ENCODE measurements around the gene MDC1. TPM values are rescaled to one million over a fixed set of nuclear protein-coding genes. Genes with fewer than 3 reads are reported as not detected.
"Not testable (repeated sequence)": the region's sequence is repeated elsewhere in the genome, so short reads cannot be mapped to it uniquely, and the experiment has no call there.

Gene MDC1
- polyA plus RNA-seq, 3 donors, result 0.27 to 4.5 (median 0.34) TPM

- peak; percentile 99 for TF ChIP-seq CTCF (IDR thresholded peaks at IDR 0.05)
- DNase-seq, result peak; percentile 78 to 81 (median 79)
- Histone ChIP-seq H3K9ac (ENCODE audit: insufficient read depth, low read length, poor library complexity, severe bottlenecking) (no peak overlapping the region), H3K27me3 (ENCODE audit: control insufficient read depth in 2 of 2, insufficient read depth in 2 of 2, low read length in 2 of 2) (no peaks in the 10 kb centered on the region), H4K20me1 (ENCODE audit: insufficient read depth, low read length) (peaks cover 58% of the 10 kb centered on the region), H3K4me2 (replicated peaks; ENCODE audit: extremely low read depth, low read length, poor library complexity, severe bottlenecking) (peak overlapping the region; percentile 99), H3K79me2 (ENCODE audit: insufficient read depth, low read length) (peaks cover 81% of the 10 kb centered on the region), H3K27ac (ENCODE audit: low read depth in 1 of 2, low read length in 2 of 2) (peak overlapping the region; percentile 76 to 91), H3K36me3 (replicated peaks in 1 of 2; ENCODE audit: control insufficient read depth in 1 of 2, insufficient read depth in 2 of 2, low read length in 2 of 2) (peaks cover 38 to 49% of the 10 kb centered on the region in 2 donors), H3K9me3 (replicated peaks in 1 of 2; ENCODE audit: control insufficient read depth in 1 of 2, insufficient read depth in 1 of 2, low read length in 2 of 2) (no peaks in the 10 kb centered on the region), H3K4me3 (replicated peaks in 1 of 3; ENCODE audit: low read depth in 2 of 3, low read length in 3 of 3) (peak overlapping the region; percentile 48 to 99 (median 60)), H3K4me1 (ENCODE audit: control insufficient read depth in 1 of 2, insufficient read depth in 2 of 2, low read length in 2 of 2) (peaks cover 41 to 57% of the 10 kb centered on the region in 2 donors), H2AFZ (ENCODE audit: insufficient read depth, low read depth, low read length, poor library complexity, severe bottlenecking) (no peak overlapping the region)
- H3K4me1 Mint-ChIP-seq, result peaks cover 46% of the 10 kb centered on the region
- peak overlapping the region; percentile 90 to 96 (median 95) for H3K27ac Mint-ChIP-seq
- peaks cover 32 to 46% of the 10 kb centered on the region in 2 donors for H3K36me3 Mint-ChIP-seq
- H3K9me3 Mint-ChIP-seq, result no peaks in the 10 kb centered on the region
- H3K4me3 Mint-ChIP-seq, result peak overlapping the region; percentile 84 to 97
- WGBS (ENCODE audit: insufficient coverage), result 20% methylated on average over 26 of the region's 27 CpGs
- peaks cover 0 to 2% (median 0%) of the 10 kb centered on the region in 3 donors for H3K27me3 Mint-ChIP-seq (ENCODE audit: low read depth in 3 of 3)
- intact Hi-C loops (cut with micrococcal nuclease), result loop anchor here (1.0 to 10.0 kb wide), 4 partner anchors 43 to 240 kb away; partner anchors contain the start of genes HLA-E (in 1 of the 2), MRPS18B (in 1 of the 2) and PPP1R10 (in 1 of the 2)
These were observed 5.4 kb upstream of the MDC1 start for GRCh38 chr6:30722280-30723112.

GRCh38 chr6:30722025-30722279 lies 4.9 kb upstream of the MDC1 start:
- intact Hi-C loops (cut with micrococcal nuclease), result loop anchor here (1.0 to 10.0 kb wide), 4 partner anchors 43 to 240 kb away; partner anchors contain the start of genes HLA-E (in 1 of the 2), MRPS18B (in 1 of the 2) and PPP1R10 (in 1 of the 2)
- H3K9me3 Mint-ChIP-seq; H2AFZ ChIP-seq (ENCODE audit: insufficient read depth, low read depth, low read length, poor library complexity, severe bottlenecking); H3K9me3 ChIP-seq (replicated peaks in 1 of 2; ENCODE audit: control insufficient read depth in 1 of 2, insufficient read depth in 1 of 2, low read length in 2 of 2); H3K27me3 Mint-ChIP-seq (ENCODE audit: low read depth in 3 of 3); H3K27me3 ChIP-seq (ENCODE audit: control insufficient read depth in 2 of 2, insufficient read depth in 2 of 2, low read length in 2 of 2): not testable (repeated sequence)
- H4K20me1 ChIP-seq (ENCODE audit: insufficient read depth, low read length), result peaks cover 55% of the 10 kb centered on the region
- Mint-ChIP-seq H3K27ac (peak overlapping the region; percentile 90 to 96 (median 95)), H3K4me1 (peaks cover 47% of the 10 kb centered on the region), H3K4me3 (peak overlapping the region; percentile 84 to 97), H3K36me3 (peaks cover 32 to 43% of the 10 kb centered on the region in 2 donors)
- H3K4me2 ChIP-seq (replicated peaks; ENCODE audit: extremely low read depth, low read length, poor library complexity, severe bottlenecking), result peak overlapping the region; percentile 99
- H3K4me1 ChIP-seq (ENCODE audit: control insufficient read depth in 1 of 2, insufficient read depth in 2 of 2, low read length in 2 of 2), result peaks cover 41 to 58% of the 10 kb centered on the region in 2 donors
- H3K9ac ChIP-seq (ENCODE audit: insufficient read depth, low read length, poor library complexity, severe bottlenecking), result peak overlapping the region; percentile 79
- peaks cover 36 to 43% of the 10 kb centered on the region in 2 donors for H3K36me3 ChIP-seq (replicated peaks in 1 of 2; ENCODE audit: control insufficient read depth in 1 of 2, insufficient read depth in 2 of 2, low read length in 2 of 2)
- peaks cover 81% of the 10 kb centered on the region for H3K79me2 ChIP-seq (ENCODE audit: insufficient read depth, low read length)
- 0% methylated on average over 7 of the region's 10 CpGs for WGBS (ENCODE audit: insufficient coverage)
- peak overlapping the region; percentile 76 to 91 for H3K27ac ChIP-seq (ENCODE audit: low read depth in 1 of 2, low read length in 2 of 2)
- H3K4me3 ChIP-seq (replicated peaks in 1 of 3; ENCODE audit: low read depth in 2 of 3, low read length in 3 of 3), result peak overlapping the region; percentile 48 to 99 (median 60)
- DNase-seq, result peak; percentile 67 to 90 (median 71)
